MG63 (cell line): ENCODE results near the gene GLOD4. TPM values are rescaled to one million over a fixed set of nuclear protein-coding genes. Genes with fewer than 3 reads are reported as not detected.
A peak's percentile ranks its signal among the peaks of the same experiment; 100 is the strongest.
"Not testable (repeated sequence)": the region's sequence is repeated elsewhere in the genome, so short reads cannot be mapped to it uniquely, and the experiment has no call there.

Experiments used
- DNase-seq: peaks from one replicate; pipeline ENCODE4 v3.0.0-alpha.2; 2020
- H3K27me3 ChIP-seq: fragments of 250-450 bp; sonication (Bioruptor Pico); 2 replicates; pipeline ENCODE4 v1.5.1; 2020; ENCODE audit warnings: mild to moderate bottlenecking, moderate library complexity
- H3K36me3 ChIP-seq: fragments of 250-450 bp; sonication (Bioruptor Pico); 2 replicates; pipeline ENCODE4 v1.5.1; 2020; ENCODE audit warnings: mild to moderate bottlenecking, moderate library complexity
- H3K4me3 ChIP-seq: fragments of 250-450 bp; sonication (Bioruptor Pico); 2 replicates; pipeline ENCODE4 v1.5.1; 2020; ENCODE audit warnings: mild to moderate bottlenecking, moderate library complexity
- H3K9me3 ChIP-seq: fragments of 250-450 bp; sonication (Bioruptor Pico); 2 replicates; pipeline ENCODE4 v1.5.1; 2020; ENCODE audit warnings: mild to moderate bottlenecking, moderate library complexity
- total RNA-seq: library from RNA; depleted of rRNA; stranded (reverse); fragments of >200 nt; shearing (Covaris generic); gene quantifications from 2 replicates; pipeline ENCODE4 v1.2.3, GENCODE V29; 2014; ENCODE audit warnings: low replicate concordance

GLOD4 gene
- total RNA-seq, 1 experiment from 2014 or later, result 25.9 TPM

DNA sequence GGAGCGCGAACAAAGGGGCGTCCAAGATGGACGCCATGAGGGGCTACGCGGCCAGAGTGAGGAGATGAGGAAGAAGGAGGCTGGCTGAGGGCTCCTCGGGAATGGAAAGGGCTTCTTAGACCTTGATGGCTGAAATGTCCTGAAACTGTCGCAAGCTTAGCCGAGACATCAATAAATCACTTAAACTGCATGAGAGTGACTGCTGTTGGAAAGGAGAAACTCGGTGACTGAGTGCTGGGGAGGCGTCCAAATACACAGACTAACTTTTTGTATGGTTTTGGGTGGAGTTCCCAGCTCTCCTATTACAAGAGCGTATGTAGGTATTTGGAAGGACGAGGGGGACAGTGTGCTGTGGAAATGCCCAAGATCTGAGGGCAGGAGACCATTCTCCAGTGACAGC lies 28.7 kb downstream of the GLOD4 start:
- H3K9me3 ChIP-seq, result no peaks in the 10 kb centered on the region
- no peak overlapping the region for H3K4me3 ChIP-seq
- peaks cover 3% of the 10 kb centered on the region for H3K36me3 ChIP-seq
- no peak for DNase-seq
- H3K27me3 ChIP-seq, result no peaks in the 10 kb centered on the region

- peak overlapping the region; percentile 70 for H3K4me3 ChIP-seq
- H3K27me3 ChIP-seq, result no peaks in the 10 kb centered on the region
- peaks cover 3% of the 10 kb centered on the region for H3K36me3 ChIP-seq
- H3K9me3 ChIP-seq, result no peaks in the 10 kb centered on the region
- peak; percentile 58 for DNase-seq
Measured at GRCh38 chr17:752620-753219, 29.4 kb downstream of the GLOD4 start.

GRCh38 chr17:752002-752619 lies 30.0 kb downstream of the GLOD4 start, which contains the start of gene GEMIN4:
TSS of gene GEMIN4 (minus strand) at chr17:752264. CDS start at chr17:752142, 122 bp downstream.
- DNase-seq, result peak; percentile 79
- Histone ChIP-seq H3K36me3 (peaks cover 7% of the 10 kb centered on the region), H3K4me3 (peak within 1 kb of the TSS; percentile 70), H3K9me3 (no peaks in the 10 kb centered on the region), H3K27me3 (no peaks in the 10 kb centered on the region)

DNA sequence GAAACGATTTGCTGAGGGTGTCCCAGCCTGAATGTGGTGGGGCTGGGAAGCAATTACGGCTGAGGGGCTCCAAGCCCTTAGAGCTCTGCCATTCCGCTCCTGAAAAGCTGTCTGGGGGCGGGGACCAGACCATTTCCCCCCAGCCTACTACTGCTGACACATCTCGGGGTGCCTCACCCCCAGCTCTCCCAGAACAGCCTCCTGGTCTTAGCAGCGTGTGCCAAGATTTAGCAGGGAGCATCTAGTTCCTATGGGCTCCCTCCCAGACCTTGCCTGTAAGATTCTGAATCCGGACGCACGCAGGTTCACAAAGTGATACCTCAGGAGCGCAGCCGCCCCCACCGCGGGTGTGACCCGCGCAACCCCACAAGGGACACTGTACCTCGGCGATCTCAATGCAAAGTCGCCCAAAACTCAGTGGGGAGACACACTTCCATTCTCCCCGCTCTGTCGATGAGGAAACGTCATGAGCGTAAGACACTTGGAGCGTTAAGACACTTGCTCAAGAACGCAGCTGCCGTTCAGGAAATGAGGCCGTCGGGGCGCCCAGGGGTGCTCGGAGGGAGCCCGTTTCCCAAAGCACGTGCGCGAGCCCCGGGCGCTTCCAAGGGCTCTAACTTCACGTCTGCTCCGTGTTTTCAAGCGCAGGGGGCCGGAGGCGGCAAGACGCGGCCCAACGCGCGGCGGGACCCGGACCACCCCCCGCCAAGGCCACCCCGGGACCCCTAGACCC lies 30.6 kb downstream of the GLOD4 start:
- Histone ChIP-seq H3K36me3 (peaks cover 10% of the 10 kb centered on the region), H3K27me3 (no peaks in the 10 kb centered on the region), H3K4me3 (peak overlapping the region; percentile 70), H3K9me3 (no peaks in the 10 kb centered on the region)
- DNase-seq, result peak; percentile 41

GRCh38 chr17:750431-751037 lies 31.5 kb downstream of the GLOD4 start:
- Histone ChIP-seq H3K36me3 (peaks cover 17% of the 10 kb centered on the region), H3K27me3 (no peaks in the 10 kb centered on the region), H3K4me3 (peak overlapping the region; percentile 70), H3K9me3 (no peaks in the 10 kb centered on the region)
- no peak for DNase-seq

GRCh38 chr17:749359-749758 lies 32.7 kb downstream of the GLOD4 start:
- not testable (repeated sequence) for H3K27me3 ChIP-seq, DNase-seq, H3K4me3 ChIP-seq, H3K9me3 ChIP-seq
- peaks cover 25% of the 10 kb centered on the region for H3K36me3 ChIP-seq

DNA sequence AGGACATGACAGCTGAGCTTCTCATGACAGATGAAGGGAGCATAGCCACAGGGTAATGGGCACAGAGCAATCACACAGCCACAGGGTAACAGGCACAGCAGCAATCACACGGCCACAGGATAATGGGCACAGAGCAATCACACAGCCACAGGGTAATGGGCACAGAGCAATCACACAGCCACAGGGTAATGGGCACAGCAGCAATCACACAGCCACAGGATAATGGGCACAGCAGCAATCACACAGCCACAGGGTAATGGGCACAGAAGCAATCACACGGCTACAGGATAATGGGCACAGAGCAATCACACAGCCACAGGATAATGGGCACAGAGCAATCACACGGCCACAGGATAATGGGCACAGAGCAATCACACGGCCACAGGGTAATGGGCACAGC lies 33.5 kb downstream of the GLOD4 start:
- not testable (repeated sequence) for DNase-seq, H3K27me3 ChIP-seq, H3K9me3 ChIP-seq, H3K4me3 ChIP-seq
- H3K36me3 ChIP-seq, result peaks cover 28% of the 10 kb centered on the region

DNA sequence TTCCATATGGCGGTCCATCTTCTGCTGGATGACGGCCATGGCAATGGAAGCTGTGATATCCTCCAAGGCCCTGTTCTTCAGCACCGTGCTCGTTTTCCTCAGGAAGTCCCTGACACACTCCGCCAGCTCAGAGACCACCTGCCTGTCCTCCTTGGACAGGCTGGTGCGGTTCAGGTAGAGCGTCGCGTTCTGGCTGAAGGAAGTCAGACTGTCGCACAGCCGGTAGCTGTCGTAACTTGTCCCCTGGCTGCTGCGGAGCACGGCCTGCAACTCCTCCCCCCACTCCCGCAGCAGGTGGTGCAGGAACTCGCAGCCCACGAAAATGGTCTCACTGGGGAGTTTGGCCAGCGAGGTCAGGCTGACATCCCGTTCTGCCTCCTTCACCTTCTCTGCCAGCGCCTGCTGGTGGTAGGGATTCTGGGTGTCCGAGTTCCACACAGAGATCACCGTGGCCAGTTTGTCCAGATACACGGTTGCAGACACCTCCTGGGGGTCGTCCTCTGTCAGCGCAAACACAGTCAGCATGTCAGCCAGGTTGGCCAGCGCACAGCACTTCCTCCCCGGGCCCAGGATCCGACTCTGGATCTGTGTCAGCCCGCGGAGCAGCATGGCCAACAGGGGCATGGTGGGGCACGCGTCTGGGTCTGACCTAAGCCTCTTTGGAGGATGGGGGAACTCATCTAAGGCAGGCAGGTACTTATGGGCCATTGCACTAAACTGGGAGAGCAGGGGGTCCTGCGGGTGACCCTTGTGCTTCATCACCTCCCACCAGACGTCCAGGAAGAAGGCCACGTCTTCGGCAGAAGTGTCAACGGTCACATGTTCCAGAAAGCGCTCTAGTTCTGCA lies 35.1 kb downstream of the GLOD4 start:
- DNase-seq, result no peak
- H3K9me3 ChIP-seq, result no peaks in the 10 kb centered on the region
- H3K36me3 ChIP-seq, result peaks cover 36% of the 10 kb centered on the region
- H3K27me3 ChIP-seq, result no peaks in the 10 kb centered on the region
- H3K4me3 ChIP-seq, result no peak overlapping the region

- Histone ChIP-seq H3K27me3 (no peaks in the 10 kb centered on the region), H3K36me3 (peaks cover 40% of the 10 kb centered on the region), H3K9me3 (no peaks in the 10 kb centered on the region), H3K4me3 (no peak overlapping the region)
- DNase-seq, result no peak
Measured at GRCh38 chr17:746181-746580, 35.9 kb downstream of the GLOD4 start.

DNA sequence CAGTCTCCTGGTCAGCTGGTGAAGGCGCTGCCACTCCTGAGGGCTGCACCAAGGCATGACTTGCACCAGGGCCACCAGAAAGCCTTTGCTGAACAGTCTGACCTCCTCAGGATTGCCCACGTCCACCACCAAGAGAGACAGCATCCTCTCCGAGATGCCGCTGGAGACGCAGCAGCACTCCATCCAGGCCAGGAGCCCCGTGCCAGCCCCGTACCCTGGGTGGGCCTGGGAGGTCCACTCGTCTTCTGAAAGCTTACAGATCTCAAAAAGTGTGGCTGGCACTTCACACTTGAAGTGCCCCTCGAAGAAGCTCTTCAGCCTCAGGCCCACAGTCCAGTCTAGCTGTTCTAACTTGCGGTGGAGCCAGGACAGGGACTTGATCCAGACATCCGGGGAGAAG lies 36.7 kb downstream of the GLOD4 start:
- Histone ChIP-seq H3K4me3 (no peak overlapping the region), H3K9me3 (no peaks in the 10 kb centered on the region), H3K36me3 (peaks cover 40% of the 10 kb centered on the region), H3K27me3 (no peaks in the 10 kb centered on the region)
- DNase-seq, result no peak

DNA sequence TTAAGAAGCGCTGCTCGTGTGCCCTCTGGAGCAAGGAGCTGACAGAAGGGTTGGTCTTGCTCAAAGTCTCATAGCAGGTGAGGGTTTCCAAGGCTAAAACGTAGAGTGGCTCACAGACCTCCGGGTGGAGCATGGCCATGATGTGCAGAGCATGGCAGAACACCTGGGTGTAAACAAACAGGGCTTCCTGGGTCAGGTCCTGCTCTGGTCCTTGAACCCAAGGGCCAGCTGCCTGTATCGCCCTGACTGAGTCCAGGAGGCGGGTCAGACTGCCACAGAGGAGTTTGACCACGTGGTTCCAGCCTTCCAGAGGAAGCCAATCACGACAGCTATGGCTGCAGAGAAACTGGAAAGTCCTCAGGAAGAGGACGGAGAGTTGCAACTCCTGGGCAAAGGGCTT lies 37.1 kb downstream of the GLOD4 start:
- Histone ChIP-seq H3K9me3 (no peaks in the 10 kb centered on the region), H3K27me3 (no peaks in the 10 kb centered on the region), H3K36me3 (peaks cover 43% of the 10 kb centered on the region), H3K4me3 (no peak overlapping the region)
- no peak for DNase-seq

DNA sequence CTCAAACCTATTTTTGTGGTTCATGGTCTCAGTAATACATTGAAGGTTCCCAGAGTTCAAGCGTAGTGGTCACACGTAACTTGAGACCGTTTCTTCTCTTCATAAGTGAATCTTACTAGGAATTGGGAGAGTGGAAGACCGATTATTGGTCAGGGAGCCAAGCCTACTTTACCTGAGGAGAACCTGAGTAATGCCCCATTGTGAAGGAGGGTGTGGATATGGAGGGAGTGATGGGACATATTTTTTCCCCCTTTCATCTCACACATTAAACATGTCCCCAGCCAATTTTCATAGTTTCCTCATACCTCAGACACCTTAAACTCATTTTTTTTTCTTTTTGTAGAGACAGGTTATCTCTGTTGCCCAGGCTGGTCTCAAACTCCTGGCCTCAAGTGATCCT lies 38.9 kb downstream of the GLOD4 start:
- no peak for DNase-seq
- peaks cover 48% of the 10 kb centered on the region for H3K36me3 ChIP-seq
- H3K9me3 ChIP-seq, result no peaks in the 10 kb centered on the region
- H3K4me3 ChIP-seq, result no peak overlapping the region
- no peaks in the 10 kb centered on the region for H3K27me3 ChIP-seq

DNA sequence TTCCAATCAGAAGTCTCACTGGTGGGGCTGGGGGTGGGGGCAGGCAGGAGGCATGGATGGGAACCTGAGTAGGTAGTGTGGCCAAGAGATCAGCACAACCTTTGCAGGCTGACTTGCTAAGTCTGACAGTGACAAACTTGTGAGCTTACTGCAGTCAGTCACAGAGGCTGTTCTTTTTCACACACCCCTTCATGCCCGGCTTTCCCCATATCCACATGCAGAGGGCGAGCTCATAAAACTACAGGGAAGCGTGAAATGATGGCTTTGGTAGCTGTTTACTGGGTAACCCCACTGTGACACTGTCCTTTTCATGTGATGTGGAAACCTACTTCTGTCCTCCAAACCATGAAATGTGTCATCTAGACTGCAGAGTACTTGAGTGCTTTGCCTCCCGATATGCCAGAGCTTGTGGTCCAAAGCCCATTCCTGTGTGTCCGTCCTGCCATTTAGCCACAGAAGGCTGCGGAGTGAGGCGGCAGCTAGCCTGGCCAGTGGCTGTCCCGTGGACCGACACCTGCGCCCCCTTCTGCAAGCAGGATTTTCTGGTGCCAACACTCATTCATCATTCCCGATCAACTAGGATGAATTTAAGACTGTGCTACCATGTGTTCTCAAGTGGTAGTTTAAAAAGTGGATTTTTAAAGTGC lies 39.8 kb downstream of the GLOD4 start:
- Histone ChIP-seq H3K4me3 (no peak overlapping the region), H3K36me3 (peaks cover 44% of the 10 kb centered on the region), H3K27me3 (no peaks in the 10 kb centered on the region), H3K9me3 (no peaks in the 10 kb centered on the region)
- no peak for DNase-seq

DNA sequence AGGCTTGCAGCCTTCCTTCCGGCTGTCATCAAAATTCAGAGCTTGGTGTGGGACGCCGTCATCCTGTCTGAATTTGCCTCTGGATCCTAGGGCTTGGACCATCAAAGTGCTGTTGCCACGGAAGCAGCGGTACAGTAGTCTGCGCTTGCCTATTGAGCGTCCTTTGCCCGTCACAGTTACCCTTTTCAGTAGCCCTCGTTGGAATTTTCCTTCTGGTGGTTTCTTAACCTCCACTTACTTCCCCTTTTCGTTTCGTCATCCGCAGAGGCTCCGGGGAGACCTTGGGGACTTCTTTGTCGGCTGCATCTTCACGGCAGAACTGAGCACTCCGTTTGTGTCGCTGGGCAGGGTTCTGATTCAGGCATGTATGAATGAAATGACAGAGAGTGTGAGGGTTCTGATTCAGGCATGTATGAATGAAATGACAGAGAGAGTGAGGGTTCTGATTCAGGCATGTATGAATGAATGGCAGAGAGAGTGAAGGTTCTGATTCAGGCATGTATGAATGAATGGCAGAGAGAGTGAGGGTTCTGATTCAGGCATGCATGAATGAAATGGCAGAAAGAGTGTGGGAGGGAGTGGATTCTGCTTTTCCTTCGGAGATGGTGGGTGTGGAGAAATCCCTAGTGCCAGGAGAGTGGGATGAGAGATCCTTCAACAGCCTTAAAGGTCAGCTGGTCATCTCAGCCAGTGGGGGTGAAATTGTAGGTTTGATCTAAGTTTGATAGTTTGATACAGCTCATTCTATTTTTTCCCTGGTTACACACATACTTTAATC lies 41.7 kb downstream of the GLOD4 start:
- DNase-seq, result no peak
- no peak overlapping the region for H3K4me3 ChIP-seq
- H3K36me3 ChIP-seq, result peaks cover 39% of the 10 kb centered on the region
- no peaks in the 10 kb centered on the region for H3K9me3 ChIP-seq
- H3K27me3 ChIP-seq, result no peaks in the 10 kb centered on the region

DNA sequence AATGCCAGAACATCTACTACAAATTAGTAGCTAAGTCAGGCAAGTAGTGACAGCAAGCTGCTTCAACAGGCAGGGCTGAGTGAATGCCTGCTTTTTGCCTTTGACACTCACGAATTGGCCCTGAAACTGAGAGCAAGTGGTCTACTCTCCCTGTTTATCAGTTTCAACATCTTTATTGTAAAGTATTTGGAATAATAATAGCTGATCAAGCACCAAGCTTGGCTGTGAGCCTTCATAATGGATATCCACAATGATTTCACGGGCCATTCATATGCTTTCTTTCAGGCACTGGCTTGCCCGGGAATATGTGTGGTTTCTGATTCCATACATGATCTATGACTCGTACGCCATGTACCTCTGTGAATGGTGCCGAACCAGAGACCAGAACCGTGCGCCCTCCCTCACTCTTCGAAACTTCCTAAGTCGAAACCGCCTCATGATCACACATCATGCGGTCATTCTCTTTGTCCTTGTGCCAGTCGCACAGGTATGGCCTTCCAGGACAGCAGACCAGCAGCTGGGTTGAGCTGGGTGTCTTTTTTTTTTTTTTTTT lies 44.4 kb downstream of the GLOD4 start:
- Histone ChIP-seq H3K27me3 (no peaks in the 10 kb centered on the region), H3K36me3 (peaks cover 24% of the 10 kb centered on the region; the same call in 1 of the 2 replicates), H3K9me3 (no peaks in the 10 kb centered on the region), H3K4me3 (no peak overlapping the region)
- no peak for DNase-seq
